Measurements from ENCODE around the gene ZNF609. TPM values are rescaled to one million over a fixed set of nuclear protein-coding genes. Genes with fewer than 3 reads are reported as not detected.

The ZNF609 gene
- total and polyA plus RNA-seq, 10 of the 15 experiments (the other 5 are each of a cell fraction or from before 2014, with no cell fraction given) = 5.1 to 35.3 (median 13.6) TPM

DNA sequence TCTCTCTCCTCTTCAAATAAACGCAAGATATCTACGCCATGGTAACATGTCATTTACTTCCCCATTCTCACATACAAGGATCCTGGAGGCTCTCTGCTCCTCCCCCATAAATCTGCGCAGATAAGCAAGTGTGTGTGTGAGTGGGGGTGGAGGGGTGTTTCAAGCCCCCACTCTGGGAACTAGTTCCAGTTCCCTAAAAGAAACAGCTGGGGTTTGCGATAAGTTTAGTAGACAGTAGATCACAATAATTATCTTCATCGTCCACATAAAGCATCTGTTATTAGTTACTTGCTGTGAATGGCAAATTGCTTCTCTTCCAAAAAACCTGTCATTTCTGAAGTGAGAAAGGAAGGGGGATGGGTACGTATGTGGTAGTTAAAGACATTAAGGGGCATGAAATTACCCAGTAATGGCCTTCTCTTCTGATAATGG, 235.2 kb downstream of the ZNF609 start (continued):
- TF ChIP-seq RAD21 (IDR thresholded peaks at IDR 0.05; ENCODE audit: insufficient read depth, low read depth, low read length) (no peak), EP300 (IDR thresholded peaks at IDR 0.05; ENCODE audit: borderline replicate concordance in 1 of 2, control insufficient read depth in 1 of 2, low read depth in 2 of 2, low read length in 2 of 2) (peak in 1 of 2 experiments; percentile 42; a peak in 1 of 4 replicates), BCL11A (IDR thresholded peaks at IDR 0.05; ENCODE audit: low read depth, low read length) (0 out of 2 replicates have a peak, but pooled peaks have one; percentile 48), PAX5 (IDR thresholded peaks at IDR 0.05; ENCODE audit: borderline replicate concordance, low read depth, low read length) (0 out of 2 replicates have a peak, but pooled peaks have one; percentile 41), RB1 (IDR thresholded peaks at IDR 0.05; ENCODE audit: borderline replicate concordance) (no peak), EED (IDR thresholded peaks at IDR 0.05; ENCODE audit: low read depth) (peak; percentile 54), JUNB (IDR thresholded peaks at IDR 0.05) (peak; percentile 49), STAT3 (IDR thresholded peaks at IDR 0.05; ENCODE audit: low read depth, low read length) (no peak), DPF2 (IDR thresholded peaks at IDR 0.05) (peak; percentile 57; the same call in 1 of the 2 replicates), HDGF (IDR thresholded peaks at IDR 0.05) (no peak), GABPA (IDR thresholded peaks at IDR 0.05; ENCODE audit: low read depth) (no peak), CREM (IDR thresholded peaks at IDR 0.05; ENCODE audit: low read depth) (no peak), EGR1 (IDR thresholded peaks at IDR 0.05; ENCODE audit: borderline replicate concordance in 1 of 2, low read depth in 2 of 2, low read length in 2 of 2) (peak in 1 of 2 experiments; percentile 49; a peak in 1 of 3 replicates), IKZF2 (IDR thresholded peaks at IDR 0.05) (peak; percentile 61 to 69; a peak in 3 of 4 replicates), IKZF1 (conservative IDR thresholded peaks at IDR 0.05) (peak; percentile 64), LARP7 (IDR thresholded peaks at IDR 0.05) (no peak), POU2F2 (IDR thresholded peaks at IDR 0.05; ENCODE audit: borderline replicate concordance, low read depth, low read length) (no peak), NFXL1 (IDR thresholded peaks at IDR 0.05; ENCODE audit: borderline replicate concordance) (no peak)
- TF ChIP-seq, protein P1, sequence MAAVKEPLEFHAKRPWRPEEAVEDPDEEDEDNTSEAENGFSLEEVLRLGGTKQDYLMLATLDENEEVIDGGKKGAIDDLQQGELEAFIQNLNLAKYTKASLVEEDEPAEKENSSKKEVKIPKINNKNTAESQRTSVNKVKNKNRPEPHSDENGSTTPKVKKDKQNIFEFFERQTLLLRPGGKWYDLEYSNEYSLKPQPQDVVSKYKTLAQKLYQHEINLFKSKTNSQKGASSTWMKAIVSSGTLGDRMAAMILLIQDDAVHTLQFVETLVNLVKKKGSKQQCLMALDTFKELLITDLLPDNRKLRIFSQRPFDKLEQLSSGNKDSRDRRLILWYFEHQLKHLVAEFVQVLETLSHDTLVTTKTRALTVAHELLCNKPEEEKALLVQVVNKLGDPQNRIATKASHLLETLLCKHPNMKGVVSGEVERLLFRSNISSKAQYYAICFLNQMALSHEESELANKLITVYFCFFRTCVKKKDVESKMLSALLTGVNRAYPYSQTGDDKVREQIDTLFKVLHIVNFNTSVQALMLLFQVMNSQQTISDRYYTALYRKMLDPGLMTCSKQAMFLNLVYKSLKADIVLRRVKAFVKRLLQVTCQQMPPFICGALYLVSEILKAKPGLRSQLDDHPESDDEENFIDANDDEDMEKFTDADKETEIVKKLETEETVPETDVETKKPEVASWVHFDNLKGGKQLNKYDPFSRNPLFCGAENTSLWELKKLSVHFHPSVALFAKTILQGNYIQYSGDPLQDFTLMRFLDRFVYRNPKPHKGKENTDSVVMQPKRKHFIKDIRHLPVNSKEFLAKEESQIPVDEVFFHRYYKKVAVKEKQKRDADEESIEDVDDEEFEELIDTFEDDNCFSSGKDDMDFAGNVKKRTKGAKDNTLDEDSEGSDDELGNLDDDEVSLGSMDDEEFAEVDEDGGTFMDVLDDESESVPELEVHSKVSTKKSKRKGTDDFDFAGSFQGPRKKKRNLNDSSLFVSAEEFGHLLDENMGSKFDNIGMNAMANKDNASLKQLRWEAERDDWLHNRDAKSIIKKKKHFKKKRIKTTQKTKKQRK (IDR thresholded peaks at IDR 0.05; ENCODE audit: low read depth, low read length) = no peak
- TF ChIP-seq, protein P2, sequence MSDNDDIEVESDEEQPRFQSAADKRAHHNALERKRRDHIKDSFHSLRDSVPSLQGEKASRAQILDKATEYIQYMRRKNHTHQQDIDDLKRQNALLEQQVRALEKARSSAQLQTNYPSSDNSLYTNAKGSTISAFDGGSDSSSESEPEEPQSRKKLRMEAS (IDR thresholded peaks at IDR 0.05; ENCODE audit: low read depth, low read length) = no peak
- TF ChIP-seq, protein P3, sequence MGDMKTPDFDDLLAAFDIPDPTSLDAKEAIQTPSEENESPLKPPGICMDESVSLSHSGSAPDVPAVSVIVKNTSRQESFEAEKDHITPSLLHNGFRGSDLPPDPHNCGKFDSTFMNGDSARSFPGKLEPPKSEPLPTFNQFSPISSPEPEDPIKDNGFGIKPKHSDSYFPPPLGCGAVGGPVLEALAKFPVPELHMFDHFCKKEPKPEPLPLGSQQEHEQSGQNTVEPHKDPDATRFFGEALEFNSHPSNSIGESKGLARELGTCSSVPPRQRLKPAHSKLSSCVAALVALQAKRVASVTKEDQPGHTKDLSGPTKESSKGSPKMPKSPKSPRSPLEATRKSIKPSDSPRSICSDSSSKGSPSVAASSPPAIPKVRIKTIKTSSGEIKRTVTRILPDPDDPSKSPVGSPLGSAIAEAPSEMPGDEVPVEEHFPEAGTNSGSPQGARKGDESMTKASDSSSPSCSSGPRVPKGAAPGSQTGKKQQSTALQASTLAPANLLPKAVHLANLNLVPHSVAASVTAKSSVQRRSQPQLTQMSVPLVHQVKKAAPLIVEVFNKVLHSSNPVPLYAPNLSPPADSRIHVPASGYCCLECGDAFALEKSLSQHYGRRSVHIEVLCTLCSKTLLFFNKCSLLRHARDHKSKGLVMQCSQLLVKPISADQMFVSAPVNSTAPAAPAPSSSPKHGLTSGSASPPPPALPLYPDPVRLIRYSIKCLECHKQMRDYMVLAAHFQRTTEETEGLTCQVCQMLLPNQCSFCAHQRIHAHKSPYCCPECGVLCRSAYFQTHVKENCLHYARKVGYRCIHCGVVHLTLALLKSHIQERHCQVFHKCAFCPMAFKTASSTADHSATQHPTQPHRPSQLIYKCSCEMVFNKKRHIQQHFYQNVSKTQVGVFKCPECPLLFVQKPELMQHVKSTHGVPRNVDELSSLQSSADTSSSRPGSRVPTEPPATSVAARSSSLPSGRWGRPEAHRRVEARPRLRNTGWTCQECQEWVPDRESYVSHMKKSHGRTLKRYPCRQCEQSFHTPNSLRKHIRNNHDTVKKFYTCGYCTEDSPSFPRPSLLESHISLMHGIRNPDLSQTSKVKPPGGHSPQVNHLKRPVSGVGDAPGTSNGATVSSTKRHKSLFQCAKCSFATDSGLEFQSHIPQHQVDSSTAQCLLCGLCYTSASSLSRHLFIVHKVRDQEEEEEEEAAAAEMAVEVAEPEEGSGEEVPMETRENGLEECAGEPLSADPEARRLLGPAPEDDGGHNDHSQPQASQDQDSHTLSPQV (IDR thresholded peaks at IDR 0.05) = no peak
- TF ChIP-seq, protein P4, sequence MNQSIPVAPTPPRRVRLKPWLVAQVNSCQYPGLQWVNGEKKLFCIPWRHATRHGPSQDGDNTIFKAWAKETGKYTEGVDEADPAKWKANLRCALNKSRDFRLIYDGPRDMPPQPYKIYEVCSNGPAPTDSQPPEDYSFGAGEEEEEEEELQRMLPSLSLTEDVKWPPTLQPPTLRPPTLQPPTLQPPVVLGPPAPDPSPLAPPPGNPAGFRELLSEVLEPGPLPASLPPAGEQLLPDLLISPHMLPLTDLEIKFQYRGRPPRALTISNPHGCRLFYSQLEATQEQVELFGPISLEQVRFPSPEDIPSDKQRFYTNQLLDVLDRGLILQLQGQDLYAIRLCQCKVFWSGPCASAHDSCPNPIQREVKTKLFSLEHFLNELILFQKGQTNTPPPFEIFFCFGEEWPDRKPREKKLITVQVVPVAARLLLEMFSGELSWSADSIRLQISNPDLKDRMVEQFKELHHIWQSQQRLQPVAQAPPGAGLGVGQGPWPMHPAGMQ (IDR thresholded peaks at IDR 0.05; ENCODE audit: borderline replicate concordance) = no peak
